ENCODE data around the gene LACTBL1.
"Not testable (repeated sequence)": the region's sequence is repeated elsewhere in the genome, so short reads cannot be mapped to it uniquely, and the experiment has no call there.

LACTBL1 gene

DNA sequence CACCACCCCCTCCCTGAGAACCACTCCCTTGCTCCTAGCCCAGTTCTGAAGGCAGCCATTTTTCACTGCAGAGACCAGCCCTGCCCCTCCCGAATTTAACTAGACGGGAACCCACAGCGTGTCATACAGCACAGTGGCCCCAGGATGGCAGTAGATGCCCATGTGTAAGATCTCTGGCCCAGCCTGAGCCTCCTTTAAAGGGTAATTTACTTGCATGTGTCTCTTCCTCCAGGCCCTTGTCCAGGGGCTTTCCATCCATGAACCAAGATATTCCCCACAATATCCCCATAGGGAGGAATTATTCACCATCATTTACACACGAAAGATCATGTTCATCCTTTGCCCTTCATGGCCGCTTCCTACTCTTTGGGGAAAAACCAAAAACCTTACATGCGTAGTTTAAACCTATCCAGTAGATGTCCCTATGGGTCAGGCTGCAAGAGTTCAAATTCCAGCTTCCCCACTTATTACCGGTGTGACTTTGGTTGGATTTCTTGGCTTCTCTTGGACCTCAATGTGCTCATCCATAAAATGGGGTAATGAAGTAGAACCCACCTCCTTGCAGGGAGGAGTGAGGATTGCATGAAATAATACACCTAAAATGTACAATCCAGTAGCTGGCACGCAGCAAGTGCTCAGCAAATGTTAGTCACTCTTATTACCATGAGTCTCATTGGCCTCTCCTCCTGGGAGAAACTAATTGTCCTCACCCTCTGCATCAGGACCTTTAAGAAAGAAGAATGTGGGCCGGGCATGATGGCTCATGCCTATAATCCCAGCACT lies 4.0 kb upstream of the LACTBL1 start:
- DNase-seq: peak; percentile 79

- DNase-seq: no peak
These were observed 3.4 kb upstream of the LACTBL1 start for GRCh38 chr1:22976127-22976460.

- no peak for DNase-seq
These were observed 3.0 kb upstream of the LACTBL1 start for GRCh38 chr1:22975694-22976093.

- no peak for DNase-seq
These were observed 858 bp downstream of the LACTBL1 start for GRCh38 chr1:22971611-22972405.

DNA sequence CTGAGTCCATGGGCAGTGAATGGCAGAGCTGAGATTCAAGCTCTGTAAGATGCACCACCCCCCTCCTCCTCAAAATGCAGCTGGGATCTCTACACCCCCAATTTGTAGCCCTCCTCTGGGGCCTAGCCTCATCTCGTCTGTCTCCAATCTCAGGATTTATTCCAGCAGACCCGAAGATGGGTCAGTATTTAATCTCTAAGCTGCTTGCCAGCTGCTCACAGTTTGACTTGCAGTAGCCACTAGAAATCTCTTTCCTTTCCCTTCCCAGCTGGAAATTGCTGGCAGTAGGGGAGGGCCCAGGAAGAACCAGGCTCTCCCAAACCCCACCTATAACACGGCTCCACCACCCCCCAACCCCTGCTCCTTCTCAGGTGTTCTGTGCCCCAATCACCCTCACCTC lies 1.5 kb downstream of the LACTBL1 start:
- no peak for DNase-seq

DNA sequence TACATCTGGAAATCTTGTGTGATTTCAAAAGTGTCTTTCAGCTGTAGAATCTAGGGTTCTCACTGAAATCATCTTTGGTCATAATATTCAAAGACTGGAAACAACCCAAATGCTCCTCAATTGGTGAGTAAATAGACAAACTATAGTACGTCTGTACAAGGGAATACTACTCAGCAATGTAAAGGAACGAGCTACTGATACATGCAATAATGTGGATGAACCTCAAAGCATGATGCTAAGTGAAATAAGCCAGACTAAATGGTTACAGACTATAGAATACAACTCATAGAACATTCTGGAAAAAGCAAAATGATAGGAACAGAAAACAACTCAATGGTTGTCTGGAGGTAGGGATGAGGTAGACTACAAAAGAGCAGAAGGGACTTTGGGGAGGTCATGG lies 2.6 kb downstream of the LACTBL1 start:
- no peak for DNase-seq

DNA sequence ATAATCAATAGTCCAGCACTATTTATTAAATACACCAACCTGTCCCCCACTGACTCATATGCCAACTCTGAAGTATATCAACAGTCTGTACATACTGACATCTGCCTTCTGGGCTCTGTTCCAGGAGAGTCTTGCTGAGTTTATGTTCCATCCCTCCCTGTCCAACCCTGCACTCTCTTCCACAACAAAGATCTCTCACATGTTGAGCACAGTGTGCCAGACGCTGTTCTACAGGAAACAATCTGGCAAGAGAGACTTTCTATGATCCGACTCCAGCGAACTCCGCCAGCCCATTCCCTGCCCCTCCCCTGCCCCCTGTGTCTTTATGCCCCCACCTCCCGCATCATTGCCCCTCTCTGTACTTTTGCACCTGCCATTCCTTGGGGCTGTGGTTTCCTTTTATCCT lies 3.4 kb downstream of the LACTBL1 start:
- peak; percentile 52 for DNase-seq

- DNase-seq: no peak
These were observed 4.8 kb downstream of the LACTBL1 start for GRCh38 chr1:22967833-22968232.

DNA sequence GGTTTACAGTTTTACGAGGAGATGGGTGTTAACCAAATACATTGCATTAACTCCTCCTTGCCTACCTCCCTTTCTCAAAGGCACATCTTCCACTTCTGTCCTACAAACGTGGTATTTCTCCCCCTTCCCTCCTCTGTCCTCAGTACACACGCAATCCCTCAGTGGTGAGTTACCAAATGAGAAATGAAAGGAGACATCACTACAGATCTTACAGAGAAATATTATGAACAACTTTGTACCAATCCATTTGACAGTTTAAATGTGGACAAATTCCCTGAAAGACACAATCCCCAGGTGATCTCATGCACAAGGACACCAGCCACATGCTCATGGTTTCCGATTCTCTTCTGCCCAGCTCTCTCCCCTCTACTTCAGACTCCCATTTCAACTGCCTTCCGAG lies 6.4 kb downstream of the LACTBL1 start:
- DNase-seq: no peak

DNA sequence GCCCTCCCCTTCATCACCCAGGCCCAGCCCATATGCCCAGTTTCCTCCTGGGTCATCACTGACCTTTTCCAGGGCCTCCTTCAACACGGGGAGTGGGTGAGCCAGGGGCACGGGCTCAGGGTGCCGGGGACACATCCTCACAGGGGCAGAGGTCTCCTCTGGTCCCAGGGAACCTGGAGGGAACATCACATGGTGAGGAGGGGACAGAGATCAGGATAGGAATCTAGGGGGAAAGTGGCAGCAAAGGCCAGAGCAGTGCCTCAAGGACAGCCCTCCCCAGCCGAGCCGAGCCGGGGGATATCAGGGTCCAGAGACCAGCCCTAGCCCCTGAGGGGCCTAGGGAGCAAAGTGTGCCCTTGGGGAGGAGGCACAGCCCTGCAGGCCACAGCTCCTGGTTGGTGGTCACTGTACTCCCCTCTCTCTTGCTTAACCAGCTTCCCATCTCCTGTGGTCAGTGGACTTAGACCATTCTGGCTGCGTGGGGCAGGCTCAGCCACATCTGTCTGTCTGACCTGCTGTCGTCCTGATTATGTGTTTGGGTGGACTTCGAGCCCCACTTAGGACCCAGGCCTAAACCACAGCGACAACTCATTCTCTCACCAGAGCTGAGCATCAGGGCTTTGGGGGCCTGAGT lies 9.5 kb downstream of the LACTBL1 start:
- DNase-seq: no peak

DNA sequence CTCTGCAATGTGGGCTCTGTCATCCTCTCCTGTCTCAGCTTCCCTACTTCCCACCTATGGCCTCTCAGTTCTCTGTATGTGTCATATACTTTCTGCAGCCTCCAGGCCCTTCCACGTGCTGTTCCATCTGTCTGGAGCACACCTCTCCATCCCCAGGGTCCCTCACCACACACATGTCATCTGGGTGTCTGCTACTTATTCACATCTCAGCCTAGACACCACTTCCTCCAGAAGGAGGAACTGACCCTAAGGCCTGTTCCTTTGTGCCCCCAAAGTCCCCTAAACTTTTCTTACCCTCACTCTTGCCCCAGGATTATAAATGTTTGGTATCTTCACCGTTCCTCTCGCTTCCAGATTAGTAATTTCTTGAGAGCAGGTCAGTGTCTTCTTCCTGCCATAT lies 10.1 kb downstream of the LACTBL1 start:
- no peak for DNase-seq

- DNase-seq: no peak
These were observed 12.9 kb downstream of the LACTBL1 start for GRCh38 chr1:22959545-22960360.

GRCh38 chr1:22958556-22958955 lies 14.1 kb downstream of the LACTBL1 start:
- DNase-seq: no peak

DNA sequence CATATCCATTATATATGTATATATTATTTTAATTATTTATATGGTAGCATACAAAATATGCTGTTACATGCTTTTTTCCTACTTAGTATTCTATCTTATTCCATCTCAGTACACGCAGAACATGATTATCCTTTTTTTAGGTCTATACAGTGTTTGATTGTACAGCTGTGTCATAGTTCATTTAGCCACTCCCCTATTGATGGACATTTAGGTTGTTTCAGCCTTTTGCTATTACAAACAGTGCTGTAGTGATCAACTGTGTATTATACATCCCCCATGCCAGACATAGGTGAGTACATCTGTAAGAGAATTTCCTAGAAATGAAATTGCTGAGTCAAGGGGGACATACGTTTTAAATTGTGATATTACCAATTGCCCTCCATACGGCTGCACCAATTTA lies 15.6 kb downstream of the LACTBL1 start:
- DNase-seq: no peak

- DNase-seq: no peak
These were observed 17.5 kb downstream of the LACTBL1 start for GRCh38 chr1:22955146-22955545.

DNA sequence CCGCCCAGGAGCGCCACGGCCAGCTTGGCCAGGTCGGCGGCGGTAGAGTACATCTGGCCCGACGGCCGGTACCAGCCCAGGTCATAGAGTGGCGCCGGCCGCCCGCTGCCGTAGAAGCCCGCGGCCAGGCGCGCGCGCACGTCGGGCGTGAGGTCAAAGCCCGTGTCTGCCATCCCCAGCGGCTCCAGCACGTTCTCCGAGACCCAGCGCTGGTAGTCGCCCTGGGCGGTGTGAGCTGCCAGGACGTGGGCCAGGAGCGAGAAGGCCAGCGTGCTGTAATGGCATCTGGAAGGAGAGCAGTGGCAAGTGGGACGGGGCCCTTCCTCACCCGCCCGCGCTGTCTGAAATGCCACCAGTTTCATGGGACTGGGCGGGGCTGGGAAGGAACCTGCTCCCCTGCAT lies 18.9 kb downstream of the LACTBL1 start:
- no peak for DNase-seq

DNA sequence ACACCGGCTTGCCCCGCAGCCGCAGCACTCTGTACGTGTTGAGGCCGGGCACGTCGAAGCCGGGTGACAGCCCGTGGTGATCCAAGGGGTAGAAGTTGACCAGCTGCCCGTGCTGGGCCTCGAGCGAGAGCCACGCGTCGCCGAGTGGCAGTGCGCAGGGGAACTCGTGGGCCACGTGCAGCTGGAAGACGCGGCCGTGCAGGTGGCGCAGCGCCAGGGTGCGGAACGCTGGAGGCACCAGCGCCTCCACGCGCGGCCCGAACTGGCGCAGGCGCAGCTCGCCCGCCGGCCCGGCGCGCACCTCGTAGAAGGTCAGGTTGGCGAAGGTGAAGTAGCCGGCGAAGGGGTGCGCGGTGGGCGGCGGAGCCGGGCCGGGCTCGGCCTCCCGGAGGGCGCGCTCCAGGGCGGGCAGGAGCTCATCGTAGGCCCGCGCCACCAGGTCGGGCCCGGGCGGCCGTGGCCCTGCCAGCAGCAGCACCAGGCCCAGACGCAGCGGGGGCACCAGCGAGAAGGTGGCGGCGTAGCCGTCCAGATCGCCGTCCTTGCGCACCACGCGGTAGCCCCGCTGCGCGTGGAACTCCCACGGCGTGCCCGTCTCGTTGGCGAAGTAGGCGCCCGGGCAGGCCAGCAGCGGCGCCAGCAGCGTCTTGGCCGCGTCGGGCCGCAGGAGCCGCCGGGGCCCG lies 19.5 kb downstream of the LACTBL1 start:
- DNase-seq: no peak

GRCh38 chr1:22952694-22953056 lies 20.0 kb downstream of the LACTBL1 start:
- no peak for DNase-seq

DNA sequence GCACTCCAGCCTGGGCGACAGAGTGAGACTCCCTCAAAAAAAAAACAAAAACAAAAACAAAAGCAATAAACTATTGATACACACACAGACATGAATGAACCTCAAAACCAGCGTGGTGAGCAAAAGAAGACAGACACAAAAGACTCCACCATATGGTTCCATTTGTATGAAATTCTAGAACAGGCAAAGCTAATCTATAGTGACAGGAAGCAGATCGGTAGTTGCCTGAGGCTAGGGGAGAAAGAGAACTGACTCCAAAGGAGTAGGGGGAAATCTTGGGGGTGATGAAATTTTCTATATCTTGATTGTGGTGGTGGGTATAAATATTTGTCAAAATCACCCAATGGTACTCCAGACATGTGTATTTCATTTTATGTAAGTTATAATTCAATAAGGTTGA lies 20.9 kb downstream of the LACTBL1 start:
- no peak for DNase-seq

DNA sequence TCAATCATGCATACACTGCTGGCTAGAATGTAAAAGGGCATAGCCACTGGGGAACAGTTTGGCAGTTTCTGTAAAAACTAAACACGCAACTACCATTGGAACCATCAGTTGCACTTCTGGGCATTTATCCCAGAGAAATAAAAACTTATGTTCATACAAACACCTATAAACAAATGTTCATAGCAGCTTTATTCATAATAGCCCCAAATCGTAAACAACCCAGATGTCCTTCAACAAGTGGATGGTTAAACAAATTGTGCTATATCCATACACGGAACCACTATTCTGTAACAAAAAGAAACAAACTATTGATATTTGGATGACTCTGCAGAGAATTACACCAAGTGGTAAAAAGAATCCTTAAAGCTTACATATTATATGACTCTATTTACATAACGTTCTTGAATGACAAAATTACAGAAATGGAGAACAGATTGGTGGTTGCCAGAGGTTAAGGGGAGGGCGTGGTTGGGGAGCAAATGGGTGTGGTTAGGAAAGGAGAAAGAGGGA lies 22.8 kb downstream of the LACTBL1 start:
- no peak for DNase-seq

GRCh38 chr1:22945171-22945570 lies 27.5 kb downstream of the LACTBL1 start:
- DNase-seq: not testable (repeated sequence)

DNA sequence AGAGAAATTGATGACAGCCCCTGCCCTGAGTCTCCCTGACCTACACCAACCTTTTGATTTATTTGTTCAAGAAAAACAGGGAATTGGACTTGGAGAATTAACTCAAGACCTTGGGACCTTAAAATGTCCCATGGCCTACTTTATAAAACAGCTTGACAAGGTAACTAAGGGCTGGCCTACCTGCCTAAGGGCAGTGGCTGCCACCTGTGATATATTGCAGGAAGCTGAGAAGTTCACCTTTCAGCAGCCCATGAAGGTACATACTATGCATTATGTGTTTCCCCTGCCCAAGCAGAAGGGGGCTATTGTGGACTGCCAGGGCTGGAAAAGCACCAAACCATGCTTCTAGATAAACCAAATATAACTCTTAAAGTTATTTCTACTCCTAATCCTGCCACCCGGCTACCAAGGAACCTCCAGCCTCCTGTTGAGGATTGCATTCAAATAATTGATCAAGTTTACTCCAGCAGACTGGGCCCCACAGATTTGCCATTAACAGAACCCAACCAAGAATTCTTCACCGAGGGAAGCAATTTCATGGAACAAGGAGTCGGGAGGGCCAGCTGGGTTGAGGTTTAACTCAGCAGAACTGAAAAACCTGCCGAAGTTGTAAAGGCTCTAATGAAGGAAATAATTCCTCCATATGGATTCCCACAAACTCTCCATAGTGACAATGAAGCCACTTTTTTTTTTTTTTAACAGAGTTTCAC lies 28.2 kb downstream of the LACTBL1 start:
- no peak for DNase-seq
